T-helper 2 cell treated with Interferon-gamma antibody and Interleukin-4, amounts not matched to agents 5 μg/mL and 100 μg/mL, for 36 hours (primary cell): ENCODE results near the gene CD53.
A peak's percentile ranks its signal among the peaks of the same experiment; 100 is the strongest.
"Not testable (repeated sequence)": the region's sequence is repeated elsewhere in the genome, so short reads cannot be mapped to it uniquely, and the experiment has no call there.

Experiments
- DNase-seq: peaks from one replicate; pipeline ENCODE4 v3.0.0; 2021; ENCODE audit warnings: low spot score
- H3K27ac Mint-ChIP-seq: one replicate; pipeline ENCODE4 v1.8.0; 2021; ENCODE audit warnings: mild to moderate bottlenecking, mixed read lengths
- H3K27me3 Mint-ChIP-seq: one replicate; pipeline ENCODE4 v1.8.0; 2021; ENCODE audit warnings: low read depth, mixed read lengths
- H3K36me3 Mint-ChIP-seq: one replicate; pipeline ENCODE4 v1.8.0; 2021; ENCODE audit warnings: low read depth, mixed read lengths
- H3K4me1 Mint-ChIP-seq: one replicate; pipeline ENCODE4 v1.8.0; 2021; ENCODE audit warnings: low read depth, mixed read lengths
- H3K4me3 Mint-ChIP-seq: one replicate; pipeline ENCODE4 v1.8.0; 2022; ENCODE audit warnings: mild to moderate bottlenecking, moderate library complexity, mixed read lengths
- H3K9me3 Mint-ChIP-seq: one replicate; pipeline ENCODE4 v1.8.0; 2021; ENCODE audit warnings: mixed read lengths

The CD53 gene

DNA sequence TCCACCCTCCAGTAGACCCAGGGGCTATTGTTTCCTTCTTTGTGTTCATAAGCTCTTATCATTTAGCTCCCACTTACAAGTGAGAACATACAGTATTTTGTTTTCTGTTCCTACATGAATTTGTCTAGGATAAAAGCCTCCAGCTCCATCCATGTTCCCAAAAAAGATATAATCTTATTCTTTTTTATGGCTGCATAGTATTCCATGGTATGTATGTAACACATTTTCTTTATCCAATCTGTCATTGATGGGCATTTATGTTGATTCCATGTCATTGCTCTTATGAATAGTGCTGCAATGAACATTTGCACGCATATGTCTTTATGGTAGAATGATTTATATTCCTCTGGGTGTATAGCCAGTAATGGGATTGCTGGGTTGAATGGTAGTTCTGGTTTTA lies 11.0 kb upstream of the CD53 start:
- not testable (repeated sequence) for H3K4me3 Mint-ChIP-seq, H3K27ac Mint-ChIP-seq, H3K27me3 Mint-ChIP-seq, H3K4me1 Mint-ChIP-seq, H3K36me3 Mint-ChIP-seq, DNase-seq
- peaks cover 44% of the 10 kb centered on the region for H3K9me3 Mint-ChIP-seq

DNA sequence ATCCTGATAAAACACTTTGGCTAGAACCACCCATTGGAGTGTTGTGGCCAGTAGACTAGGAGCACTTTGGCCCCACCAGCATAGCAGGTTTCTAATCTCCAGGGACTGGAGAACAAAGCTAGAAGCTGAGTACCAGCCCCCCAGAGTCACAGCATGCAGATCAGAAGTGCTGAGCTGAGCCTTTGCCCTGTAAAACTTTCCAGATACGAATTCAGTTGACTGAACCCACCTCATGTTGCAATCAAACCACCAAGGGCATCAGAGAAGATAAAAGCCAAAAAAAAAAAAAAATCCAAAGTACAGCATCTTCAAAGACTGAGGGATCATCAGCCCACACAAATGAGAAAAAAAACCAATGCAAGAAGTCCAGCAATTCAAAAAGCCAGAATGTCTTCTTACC lies 8.7 kb upstream of the CD53 start:
- Mint-ChIP-seq H3K27ac (no peak overlapping the region), H3K36me3 (peaks cover 17% of the 10 kb centered on the region), H3K9me3 (peaks cover 59% of the 10 kb centered on the region), H3K27me3 (no peaks in the 10 kb centered on the region), H3K4me1 (peaks cover 5% of the 10 kb centered on the region), H3K4me3 (no peak overlapping the region)
- DNase-seq = no peak

DNA sequence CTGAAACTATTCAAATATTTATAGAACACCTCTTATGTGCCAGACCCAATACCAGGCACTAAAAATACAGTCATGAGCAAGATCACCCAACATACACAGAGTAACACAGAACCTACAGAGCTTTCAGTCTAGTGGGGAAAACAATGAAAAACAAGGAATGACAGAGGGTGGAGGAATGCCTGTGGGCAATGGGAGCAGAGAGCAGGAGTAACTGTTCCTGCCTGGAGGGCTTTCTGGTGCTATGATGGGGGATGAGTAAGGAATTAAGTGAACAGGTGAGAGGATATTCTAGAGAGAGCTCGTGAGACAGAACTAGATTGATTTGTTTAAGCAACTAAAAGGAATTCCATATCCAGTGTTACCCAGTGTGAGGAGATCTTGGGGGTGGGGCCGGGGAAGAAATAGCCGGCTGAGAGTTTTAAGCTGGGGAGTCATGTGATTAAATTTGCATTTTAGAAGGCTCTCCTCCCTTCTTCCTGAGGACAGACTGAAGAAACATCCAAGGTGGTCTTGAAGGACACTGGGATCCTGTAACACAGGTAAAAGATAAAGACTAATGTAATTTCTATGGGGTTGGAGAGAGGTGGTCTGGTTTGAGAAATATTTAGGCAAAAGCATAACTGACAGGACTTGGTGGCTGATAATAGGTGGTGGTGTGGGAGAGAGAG lies 2.1 kb upstream of the CD53 start:
- Mint-ChIP-seq H3K27me3 (no peaks in the 10 kb centered on the region), H3K27ac (peak overlapping the region; percentile 27), H3K4me3 (no peak overlapping the region), H3K4me1 (peaks cover 18% of the 10 kb centered on the region), H3K9me3 (peaks cover 25% of the 10 kb centered on the region), H3K36me3 (peaks cover 33% of the 10 kb centered on the region)
- DNase-seq = no peak

DNA sequence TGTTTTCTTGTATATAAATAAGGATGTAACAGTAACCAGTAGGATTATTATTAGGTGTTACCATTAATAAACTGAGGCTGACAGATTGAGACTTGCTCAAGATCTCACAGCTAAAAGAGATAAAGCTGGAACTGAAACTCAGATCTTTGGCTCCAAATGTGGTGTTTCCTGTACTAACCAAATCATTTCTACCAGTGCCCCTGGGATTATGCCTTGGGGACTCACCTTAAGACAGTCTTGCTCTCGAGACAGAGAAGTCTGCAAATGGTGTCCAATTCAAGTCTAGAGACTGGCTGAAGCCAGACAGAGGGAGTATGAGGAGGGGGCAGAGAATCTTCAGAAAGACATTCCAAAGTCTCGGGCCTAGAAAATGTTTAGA lies 593 bp upstream of the CD53 start:
- H3K27me3 Mint-ChIP-seq = no peaks in the 10 kb centered on the region
- H3K9me3 Mint-ChIP-seq = peaks cover 12% of the 10 kb centered on the region
- peaks cover 23% of the 10 kb centered on the region for H3K4me1 Mint-ChIP-seq
- peak overlapping the region; percentile 97 for H3K27ac Mint-ChIP-seq
- no peak for DNase-seq
- peak overlapping the region; percentile 99 for H3K4me3 Mint-ChIP-seq
- peaks cover 40% of the 10 kb centered on the region for H3K36me3 Mint-ChIP-seq

DNA sequence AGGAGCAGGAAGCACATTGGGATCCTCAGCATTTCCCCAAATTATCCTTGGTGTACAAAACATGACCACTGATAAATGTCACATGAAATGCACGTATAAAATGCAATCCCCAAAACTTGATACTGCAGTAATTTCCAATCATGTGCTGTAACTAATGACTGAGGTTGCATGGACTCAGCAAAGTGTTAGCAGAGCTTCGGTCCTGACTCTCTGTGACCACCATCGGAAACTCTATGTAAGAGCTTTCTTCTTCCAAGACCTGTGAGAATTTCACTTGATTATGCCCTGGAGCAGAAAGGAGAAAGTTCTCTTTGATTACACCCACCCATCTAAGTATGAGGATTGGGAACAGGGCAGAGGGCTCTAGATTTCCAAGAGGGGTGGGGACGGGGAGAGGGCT lies 908 bp downstream of the CD53 start:
- Mint-ChIP-seq H3K4me1 (peaks cover 33% of the 10 kb centered on the region), H3K27ac (peak overlapping the region; percentile 97), H3K36me3 (peaks cover 42% of the 10 kb centered on the region), H3K27me3 (no peaks in the 10 kb centered on the region), H3K9me3 (no peaks in the 10 kb centered on the region), H3K4me3 (peak overlapping the region; percentile 99)
- no peak for DNase-seq

DNA sequence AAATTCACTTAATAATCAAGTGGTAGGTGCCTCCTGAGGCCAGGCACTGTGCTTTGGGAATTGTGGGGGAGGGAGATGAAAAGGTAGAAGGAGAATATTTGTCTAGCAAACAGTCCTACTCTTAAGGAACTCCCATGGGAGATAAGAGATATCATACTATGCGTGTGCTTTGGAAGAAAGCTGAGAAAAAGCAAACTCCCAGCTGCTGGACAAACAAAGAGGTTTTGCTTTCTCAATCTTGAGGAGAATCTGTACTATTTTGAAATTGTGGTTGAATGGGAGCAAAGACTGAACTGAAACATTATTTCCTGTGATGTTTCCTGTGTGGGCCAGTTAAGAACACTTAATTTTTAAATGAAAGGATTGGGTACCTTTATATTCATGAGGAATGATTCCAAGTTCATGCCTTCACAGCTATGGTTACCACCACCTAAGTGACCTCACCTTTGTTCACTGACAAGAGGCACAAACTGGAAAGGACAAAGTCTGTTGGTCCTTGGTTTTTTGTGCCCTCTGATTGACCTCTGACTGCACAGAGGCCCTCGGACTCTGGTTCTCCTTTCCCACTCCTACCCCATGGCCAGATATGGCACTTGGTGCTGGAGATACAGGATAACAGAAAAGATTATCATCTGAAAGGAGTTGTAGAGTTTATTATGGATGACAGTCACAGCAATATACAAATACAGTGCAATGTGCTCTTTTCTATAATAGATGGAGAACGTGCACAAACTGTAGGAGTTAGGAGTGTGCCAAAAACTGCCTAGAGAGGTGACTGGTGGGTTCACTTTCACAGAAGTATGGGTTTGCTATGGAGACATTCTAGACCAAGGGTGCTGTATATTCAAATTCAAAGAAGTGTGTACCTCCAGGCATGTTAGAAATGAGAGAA lies 1.6 kb downstream of the CD53 start:
- Mint-ChIP-seq H3K9me3 (no peaks in the 10 kb centered on the region), H3K27ac (peak overlapping the region; percentile 97), H3K36me3 (peaks cover 47% of the 10 kb centered on the region), H3K27me3 (no peaks in the 10 kb centered on the region), H3K4me3 (peak overlapping the region; percentile 99), H3K4me1 (peaks cover 35% of the 10 kb centered on the region)
- DNase-seq = peak; percentile 16

DNA sequence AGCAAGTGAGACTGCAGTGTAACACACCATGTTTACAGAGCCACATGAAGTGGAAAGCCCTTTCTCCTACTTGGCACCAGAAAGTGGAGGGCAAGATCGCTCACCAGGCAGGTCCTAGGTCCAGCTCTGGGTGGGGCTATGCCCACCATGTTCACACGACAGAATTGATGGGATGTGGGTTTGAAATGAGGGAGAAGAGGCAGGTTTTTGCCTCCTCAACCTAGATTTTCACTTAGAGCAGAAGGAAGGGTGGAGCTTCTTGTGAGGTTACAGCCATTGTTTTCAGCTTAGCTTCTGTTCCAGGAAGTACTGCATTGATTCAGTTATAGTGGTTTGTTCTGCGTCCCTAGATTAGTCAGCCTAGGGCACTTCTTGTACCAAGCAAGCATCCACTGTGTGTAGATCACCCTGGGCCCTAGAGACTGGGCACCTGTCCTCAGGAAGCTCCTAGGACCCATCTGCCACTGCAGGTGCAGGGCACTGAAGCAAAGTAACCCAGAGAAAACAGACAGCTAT lies 2.3 kb downstream of the CD53 start:
- Mint-ChIP-seq H3K27ac (peak overlapping the region; percentile 97), H3K4me3 (peak overlapping the region; percentile 99), H3K27me3 (no peaks in the 10 kb centered on the region), H3K4me1 (peaks cover 41% of the 10 kb centered on the region), H3K36me3 (peaks cover 51% of the 10 kb centered on the region), H3K9me3 (no peaks in the 10 kb centered on the region)
- peak; percentile 67 for DNase-seq

DNA sequence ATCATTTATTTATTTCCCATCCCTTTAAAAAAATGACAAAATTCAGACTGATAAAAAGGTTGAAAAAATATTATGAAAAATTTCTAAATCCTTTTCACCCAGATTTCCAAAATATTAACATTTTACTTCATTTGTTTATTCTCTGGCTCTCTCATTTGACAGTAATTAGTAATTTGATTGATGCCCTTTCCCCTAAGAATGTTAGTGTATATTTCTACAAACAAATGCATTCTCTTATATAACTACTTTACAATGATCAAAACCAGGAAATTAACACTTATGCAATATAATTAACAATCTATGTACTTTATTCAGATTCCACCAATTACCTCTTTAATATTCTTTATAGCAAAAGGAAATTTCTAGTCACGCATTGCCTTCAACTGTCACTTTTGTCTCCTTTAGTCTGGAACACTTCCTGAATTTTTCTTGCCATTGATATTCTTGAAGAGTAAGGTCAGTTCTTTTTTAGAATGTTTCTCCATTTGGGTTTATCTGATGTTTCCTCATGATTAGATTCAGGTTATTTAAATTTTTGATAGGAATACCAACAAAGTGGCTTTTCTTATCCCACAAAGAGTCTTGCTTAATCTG lies 3.9 kb downstream of the CD53 start:
- H3K9me3 Mint-ChIP-seq = no peaks in the 10 kb centered on the region
- peaks cover 48% of the 10 kb centered on the region for H3K4me1 Mint-ChIP-seq
- H3K27me3 Mint-ChIP-seq = no peaks in the 10 kb centered on the region
- peak overlapping the region; percentile 99 for H3K4me3 Mint-ChIP-seq
- DNase-seq = no peak
- peaks cover 64% of the 10 kb centered on the region for H3K36me3 Mint-ChIP-seq
- peak overlapping the region; percentile 73 for H3K27ac Mint-ChIP-seq

DNA sequence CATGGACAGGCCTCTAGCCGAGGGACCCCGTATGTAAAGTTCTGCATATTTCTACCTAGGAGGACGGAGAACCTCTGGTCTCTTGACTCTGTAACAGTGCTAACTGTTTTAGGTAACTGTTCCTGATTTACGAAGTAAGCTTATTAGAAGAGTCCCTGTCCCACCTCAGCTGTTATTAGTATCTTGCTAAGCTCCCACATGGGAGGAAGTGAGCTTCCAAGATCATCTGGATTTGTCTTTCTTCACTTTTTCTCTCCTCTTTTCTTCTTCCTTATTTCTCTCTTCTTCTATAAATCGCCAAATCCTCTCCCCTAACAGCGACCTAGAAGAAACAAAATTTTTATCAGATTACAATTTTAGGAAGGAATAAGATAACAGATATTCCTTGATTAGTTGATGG lies 4.4 kb downstream of the CD53 start:
- peaks cover 48% of the 10 kb centered on the region for H3K4me1 Mint-ChIP-seq
- DNase-seq = no peak
- peak overlapping the region; percentile 73 for H3K27ac Mint-ChIP-seq
- no peaks in the 10 kb centered on the region for H3K9me3 Mint-ChIP-seq
- H3K4me3 Mint-ChIP-seq = peak overlapping the region; percentile 99
- no peaks in the 10 kb centered on the region for H3K27me3 Mint-ChIP-seq
- peaks cover 67% of the 10 kb centered on the region for H3K36me3 Mint-ChIP-seq

DNA sequence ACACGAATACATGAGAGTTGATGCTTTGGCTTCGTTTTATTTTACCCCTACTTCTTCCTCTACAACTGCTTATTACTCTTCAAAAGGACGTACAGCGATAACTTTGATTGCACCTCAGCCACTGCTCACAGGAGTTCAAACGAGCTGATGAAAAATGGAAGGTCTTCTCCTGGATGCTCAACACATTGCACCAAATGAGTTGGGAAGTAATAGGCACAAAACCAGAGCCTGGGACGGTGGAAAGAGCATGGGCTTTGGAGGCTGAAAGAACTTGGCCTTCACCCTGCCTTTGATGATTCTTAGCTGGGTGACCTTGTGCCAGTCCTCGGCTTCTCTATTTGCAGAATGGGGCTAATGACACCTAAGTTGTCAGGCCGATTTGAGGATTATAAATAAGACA lies 4.8 kb downstream of the CD53 start:
- H3K4me3 Mint-ChIP-seq = peak overlapping the region; percentile 99
- no peaks in the 10 kb centered on the region for H3K9me3 Mint-ChIP-seq
- H3K4me1 Mint-ChIP-seq = peaks cover 49% of the 10 kb centered on the region
- H3K36me3 Mint-ChIP-seq = peaks cover 70% of the 10 kb centered on the region
- no peak for DNase-seq
- H3K27me3 Mint-ChIP-seq = no peaks in the 10 kb centered on the region
- peak overlapping the region; percentile 73 for H3K27ac Mint-ChIP-seq

DNA sequence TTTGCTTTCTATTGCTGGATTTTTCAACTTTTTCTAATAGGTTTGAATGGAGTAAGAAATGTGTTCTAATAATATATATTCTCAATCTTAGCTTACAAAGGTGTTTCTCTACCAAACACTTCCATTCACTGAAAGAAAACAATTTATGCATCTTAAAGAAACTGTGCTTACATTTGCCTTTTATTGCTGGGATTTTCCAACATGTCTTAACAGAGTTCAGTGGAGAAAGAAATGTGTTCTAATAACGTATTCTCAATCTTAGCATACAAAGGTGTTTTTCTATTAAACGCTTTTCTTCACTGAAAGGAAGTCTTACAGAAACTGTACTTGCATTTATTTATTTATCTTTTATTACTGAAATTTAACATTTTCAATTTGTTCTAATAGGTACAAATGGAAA lies 5.6 kb downstream of the CD53 start:
- DNase-seq = no peak
- Mint-ChIP-seq H3K4me3 (peak overlapping the region; percentile 90), H3K4me1 (peaks cover 54% of the 10 kb centered on the region), H3K9me3 (no peaks in the 10 kb centered on the region), H3K27me3 (no peaks in the 10 kb centered on the region), H3K27ac (peak overlapping the region; percentile 28), H3K36me3 (peaks cover 72% of the 10 kb centered on the region)

DNA sequence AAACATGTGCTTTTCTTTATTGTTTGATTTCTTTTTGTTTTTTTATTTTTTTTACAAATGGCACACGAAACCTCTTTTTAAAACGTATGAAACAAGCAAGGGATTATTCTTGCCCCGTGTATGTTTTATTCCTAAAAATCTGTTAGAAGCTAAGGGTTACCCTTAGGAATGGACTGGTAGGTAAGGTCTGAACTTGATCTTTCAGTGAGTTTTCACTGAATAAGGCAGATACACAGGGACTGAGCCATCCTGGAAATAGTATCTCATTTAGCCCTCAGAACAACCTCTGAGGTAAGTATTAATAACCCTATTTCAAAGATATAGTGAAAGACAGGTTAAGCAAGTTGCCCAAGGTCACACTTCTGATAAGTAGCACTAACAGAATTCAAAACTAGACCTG lies 6.0 kb downstream of the CD53 start:
- H3K4me1 Mint-ChIP-seq = peaks cover 56% of the 10 kb centered on the region
- no peaks in the 10 kb centered on the region for H3K9me3 Mint-ChIP-seq
- no peaks in the 10 kb centered on the region for H3K27me3 Mint-ChIP-seq
- H3K4me3 Mint-ChIP-seq = peak overlapping the region; percentile 90
- no peak for DNase-seq
- peak overlapping the region; percentile 67 for H3K27ac Mint-ChIP-seq
- H3K36me3 Mint-ChIP-seq = peaks cover 72% of the 10 kb centered on the region

DNA sequence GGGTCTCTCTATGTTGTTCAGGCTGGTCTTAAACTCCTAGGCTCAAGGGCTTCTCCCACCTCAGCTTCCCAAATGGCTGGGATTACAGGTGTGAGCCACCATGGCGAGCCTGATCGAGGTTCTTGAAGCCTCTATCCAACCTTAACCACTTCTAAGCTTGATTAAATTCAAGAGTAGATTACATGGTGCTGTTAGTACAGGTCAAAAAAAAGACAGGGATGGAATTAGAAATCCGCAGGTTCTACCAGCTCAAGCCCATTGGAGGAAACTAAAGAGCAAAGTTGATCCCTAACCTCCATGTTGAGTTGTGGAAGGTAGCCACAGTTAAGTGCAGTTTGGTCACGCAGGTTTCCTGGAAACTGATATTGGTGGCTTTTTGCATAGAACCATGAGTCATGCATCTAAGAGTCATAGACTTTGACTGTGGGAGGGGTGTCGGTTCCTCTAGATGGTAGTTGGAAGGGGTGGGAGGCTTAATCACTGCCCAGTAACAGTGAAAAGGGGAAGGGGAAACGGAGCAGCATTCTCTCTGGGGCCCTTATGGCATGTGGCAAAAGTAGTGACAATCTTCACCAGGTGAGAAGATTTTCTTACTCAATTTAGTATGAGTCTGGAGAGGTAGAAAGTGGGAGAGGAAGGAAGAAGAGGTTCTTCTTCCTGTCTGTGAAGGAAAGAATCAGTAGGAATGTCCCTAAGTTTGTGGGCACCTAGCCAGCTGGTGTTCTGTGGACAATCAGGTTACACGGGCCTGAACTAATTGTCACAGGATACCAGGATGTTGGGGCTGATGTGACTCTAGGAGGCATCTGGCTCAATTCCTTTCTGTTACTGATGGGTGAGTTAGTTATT lies 7.0 kb downstream of the CD53 start:
- DNase-seq = peak; percentile 83
- peaks cover 72% of the 10 kb centered on the region for H3K36me3 Mint-ChIP-seq
- H3K4me1 Mint-ChIP-seq = peaks cover 65% of the 10 kb centered on the region
- H3K27me3 Mint-ChIP-seq = no peaks in the 10 kb centered on the region
- H3K27ac Mint-ChIP-seq = peak overlapping the region; percentile 100
- H3K9me3 Mint-ChIP-seq = no peaks in the 10 kb centered on the region
- H3K4me3 Mint-ChIP-seq = peak overlapping the region; percentile 90
